Skeletal muscle cell (primary cell): Measurements from ENCODE around the gene SLC10A7.

ENCODE experiments used
- DNase-seq: peaks from one replicate; pipeline ENCODE4 v3.0.0-alpha.2; 2010; ENCODE audit warnings: low read depth
- H3K4me3 ChIP-seq: 2 replicates; pipeline ENCODE4 v1.5.1; 2011; ENCODE audit warnings: low read depth, mild to moderate bottlenecking, control low read depth, low read length, moderate library complexity

The SLC10A7 gene

GRCh38 chr4:146282657-146283056, 239.1 kb downstream of the SLC10A7 start:
- DNase-seq: no peak
- no peak overlapping the region for H3K4me3 ChIP-seq

- DNase-seq: no peak
- H3K4me3 ChIP-seq: no peak overlapping the region
These were observed 242.8 kb downstream of the SLC10A7 start for GRCh38 chr4:146278986-146279385.

GRCh38 chr4:146275370-146275769, 246.4 kb downstream of the SLC10A7 start:
- DNase-seq: no peak
- H3K4me3 ChIP-seq: no peak overlapping the region

GRCh38 chr4:146274774-146275173, 247.0 kb downstream of the SLC10A7 start:
- DNase-seq: no peak
- no peak overlapping the region for H3K4me3 ChIP-seq

- H3K4me3 ChIP-seq: no peak overlapping the region
- no peak for DNase-seq
These were observed 248.4 kb downstream of the SLC10A7 start for GRCh38 chr4:146273204-146273901.

GRCh38 chr4:146271466-146271865, 250.3 kb downstream of the SLC10A7 start:
- DNase-seq: no peak
- H3K4me3 ChIP-seq: no peak overlapping the region

- no peak for DNase-seq
- H3K4me3 ChIP-seq: no peak overlapping the region
These were observed 252.5 kb downstream of the SLC10A7 start for GRCh38 chr4:146269228-146269653.

GRCh38 chr4:146267826-146268225, 253.9 kb downstream of the SLC10A7 start:
- DNase-seq: no peak
- H3K4me3 ChIP-seq: no peak overlapping the region

- no peak overlapping the region for H3K4me3 ChIP-seq
- DNase-seq: no peak
These were observed 255.7 kb downstream of the SLC10A7 start for GRCh38 chr4:146265950-146266490.

- no peak overlapping the region for H3K4me3 ChIP-seq
- DNase-seq: no peak
These were observed 257.9 kb downstream of the SLC10A7 start for GRCh38 chr4:146263793-146264192.

GRCh38 chr4:146261041-146261440, 260.7 kb downstream of the SLC10A7 start:
- no peak for DNase-seq
- H3K4me3 ChIP-seq: no peak overlapping the region

GRCh38 chr4:146260521-146260920, 261.2 kb downstream of the SLC10A7 start:
- no peak for DNase-seq
- no peak overlapping the region for H3K4me3 ChIP-seq

GRCh38 chr4:146257511-146257910, 264.2 kb downstream of the SLC10A7 start:
- H3K4me3 ChIP-seq: no peak overlapping the region
- no peak for DNase-seq

- no peak overlapping the region for H3K4me3 ChIP-seq
- no peak for DNase-seq
These were observed 265.4 kb downstream of the SLC10A7 start for GRCh38 chr4:146256328-146256727.

- peak; percentile 15 for DNase-seq
- no peak overlapping the region for H3K4me3 ChIP-seq
These were observed 265.9 kb downstream of the SLC10A7 start for GRCh38 chr4:146255874-146256273.

GRCh38 chr4:146255463-146255862, 266.3 kb downstream of the SLC10A7 start:
- no peak overlapping the region for H3K4me3 ChIP-seq
- DNase-seq: no peak

- no peak for DNase-seq
- H3K4me3 ChIP-seq: no peak overlapping the region
These were observed 268.6 kb downstream of the SLC10A7 start for GRCh38 chr4:146252969-146253611.

GRCh38 chr4:146247356-146247755, 274.4 kb downstream of the SLC10A7 start:
- no peak for DNase-seq
- no peak overlapping the region for H3K4me3 ChIP-seq

GRCh38 chr4:146246381-146246780, 275.4 kb downstream of the SLC10A7 start:
- no peak for DNase-seq
- no peak overlapping the region for H3K4me3 ChIP-seq

GRCh38 chr4:146245850-146246249, 275.9 kb downstream of the SLC10A7 start:
- no peak overlapping the region for H3K4me3 ChIP-seq
- DNase-seq: no peak

GRCh38 chr4:146245246-146245645, 276.5 kb downstream of the SLC10A7 start:
- DNase-seq: no peak

More at GRCh38 chr4:146245246-146245645, 276.5 kb downstream of the SLC10A7 start:
- H3K4me3 ChIP-seq: no peak overlapping the region
